Parathyroid adenoma (tissue), 2 donors: ENCODE results near the gene C1orf105.

Experiments
- H2AFZ ChIP-seq: fragments of 300-600 bp; sonication (generic); one replicate; pipeline ENCODE4 v1.7.0; 2017; ENCODE audit warnings: antibody characterized with exemption, mild to moderate bottlenecking
- H3K27ac ChIP-seq: fragments of 300-600 bp; sonication (generic); one replicate; pipeline ENCODE4 v1.7.0; 2017
- H3K27me3 ChIP-seq: fragments of 300-600 bp; sonication (generic); one replicate; pipeline ENCODE4 v1.7.0; 2017; ENCODE audit warnings: low read length; ENCODE audit not compliant: control insufficient read depth, insufficient read depth
- H3K36me3 ChIP-seq: fragments of 300-600 bp; sonication (generic); one replicate; pipeline ENCODE4 v1.7.0; 2017; ENCODE audit warnings: low read length; ENCODE audit not compliant: control insufficient read depth, insufficient read depth
- H3K4me1 ChIP-seq: fragments of 300-600 bp; sonication (generic); one replicate; pipeline ENCODE4 v1.7.0; 2017; ENCODE audit warnings: control low read depth
- H3K4me2 ChIP-seq: fragments of 300-600 bp; sonication (generic); one replicate; pipeline ENCODE4 v1.7.0; 2017; ENCODE audit warnings: low read length
- H3K4me3 ChIP-seq: fragments of 300-600 bp; sonication (generic); one replicate; pipeline ENCODE4 v1.7.0; 2017; ENCODE audit warnings: low read depth, low read length
- H3K79me2 ChIP-seq: fragments of 300-600 bp; sonication (generic); one replicate; pipeline ENCODE4 v1.7.0; 2017; ENCODE audit warnings: control low read depth
- H3K9ac ChIP-seq: fragments of 300-600 bp; sonication (generic); one replicate; pipeline ENCODE4 v1.7.0; 2017; ENCODE audit warnings: mild to moderate bottlenecking
- H3K9me3 ChIP-seq: fragments of 300-600 bp; sonication (generic); one replicate; pipeline ENCODE4 v1.7.0; 2017; ENCODE audit warnings: low read length; ENCODE audit not compliant: control insufficient read depth
- CTCF ChIP-seq: fragments of 300-600 bp; sonication (generic); IDR thresholded peaks from one replicate; pipeline ENCODE4 v1.7.0; 2017; ENCODE audit warnings: antibody characterized with exemption, mild to moderate bottlenecking
- donor health status: primary hyperparathyroidism.

The C1orf105 gene

DNA sequence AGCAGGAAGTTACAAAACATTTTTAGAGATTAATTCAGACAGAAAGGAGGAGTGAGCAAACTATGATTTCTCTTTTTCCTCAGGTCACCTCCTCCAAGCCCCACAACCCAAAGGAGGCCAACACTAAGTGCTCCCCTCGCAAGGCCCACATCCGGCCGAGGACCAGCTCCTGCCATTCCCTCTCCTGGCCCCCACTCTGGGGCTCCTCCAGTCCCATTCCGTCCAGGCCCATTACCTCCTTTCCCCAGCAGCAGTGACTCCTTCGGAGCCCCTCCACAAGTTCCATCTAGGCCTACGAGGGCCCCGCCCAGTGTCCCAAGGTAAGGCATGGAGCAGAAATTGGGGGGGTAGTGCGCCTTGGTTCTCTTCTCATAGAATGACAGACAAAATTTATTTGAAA, 32.0 kb upstream of the C1orf105 start:
- TF ChIP-seq CTCF: no peak

GRCh38 chr1:172390301-172390682, 30.2 kb upstream of the C1orf105 start:
- Histone ChIP-seq H2AFZ (peak overlapping the region; percentile 81), H3K9me3 (no peaks in the 10 kb centered on the region), H3K36me3 (no peaks in the 10 kb centered on the region), H3K4me2 (peak overlapping the region; percentile 63), H3K4me3 (peak overlapping the region; percentile 25), H3K27me3 (no peaks in the 10 kb centered on the region), H3K9ac (no peak overlapping the region), H3K27ac (peak overlapping the region; percentile 76), H3K4me1 (peaks cover 9% of the 10 kb centered on the region), H3K79me2 (no peaks in the 10 kb centered on the region)
- TF ChIP-seq CTCF: no peak

More for the DNA sequence above, 32.0 kb upstream of the C1orf105 start:
- Histone ChIP-seq H2AFZ (no peak overlapping the region), H3K9ac (no peak overlapping the region), H3K27ac (no peak overlapping the region), H3K27me3 (no peaks in the 10 kb centered on the region), H3K4me2 (no peak overlapping the region), H3K79me2 (no peaks in the 10 kb centered on the region), H3K9me3 (no peaks in the 10 kb centered on the region), H3K4me3 (no peak overlapping the region), H3K4me1 (no peaks in the 10 kb centered on the region), H3K36me3 (no peaks in the 10 kb centered on the region)

DNA sequence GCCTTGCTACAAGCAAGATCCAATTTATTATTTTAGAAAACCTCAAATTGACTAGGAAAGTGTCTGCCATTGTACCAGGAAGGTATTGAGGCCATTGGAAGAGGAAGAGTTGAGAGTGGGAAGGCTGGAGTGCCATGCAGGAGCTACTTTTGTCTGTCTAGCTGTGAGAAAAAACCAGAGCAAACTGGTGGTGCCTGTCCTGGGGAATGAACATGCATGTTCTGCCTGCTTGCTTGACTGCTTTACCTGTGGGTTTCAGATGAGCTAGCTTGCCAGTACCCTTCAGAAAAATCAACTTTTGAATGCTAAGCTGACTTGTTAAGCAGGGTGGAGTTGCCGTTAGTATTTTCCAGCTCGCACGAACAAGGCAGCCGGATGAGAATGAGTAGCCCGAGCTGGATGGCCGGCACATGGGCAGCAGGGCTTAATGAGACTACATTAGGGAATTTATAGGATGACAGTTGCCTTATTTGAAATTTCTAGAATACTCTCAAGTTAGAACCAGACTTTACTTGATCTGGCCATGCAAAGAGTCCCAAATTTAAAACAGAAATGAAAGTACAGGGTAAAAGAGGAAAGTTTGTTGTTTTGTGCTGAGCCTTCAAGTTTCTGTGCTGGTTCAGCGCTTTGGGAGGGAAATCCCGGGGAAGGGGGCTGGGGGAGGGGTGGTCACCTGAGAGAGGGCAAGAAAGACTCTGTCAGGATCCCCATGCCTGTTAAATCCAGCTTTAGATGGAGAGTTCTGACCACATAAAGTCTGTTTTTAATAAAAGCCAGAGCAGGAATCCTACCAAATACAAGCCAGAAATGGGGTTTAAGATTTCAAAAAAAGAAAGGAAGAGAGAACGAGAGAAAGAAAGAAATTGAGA, 29.6 kb upstream of the C1orf105 start:
- Histone ChIP-seq H3K36me3 (no peaks in the 10 kb centered on the region), H3K4me2 (peak overlapping the region; percentile 63), H3K4me3 (peak overlapping the region; percentile 25), H3K9ac (no peak overlapping the region), H3K4me1 (peaks cover 9% of the 10 kb centered on the region), H2AFZ (peak overlapping the region; percentile 81), H3K27ac (peak overlapping the region; percentile 76), H3K27me3 (no peaks in the 10 kb centered on the region), H3K9me3 (no peaks in the 10 kb centered on the region), H3K79me2 (no peaks in the 10 kb centered on the region)
- no peak for TF ChIP-seq CTCF

DNA sequence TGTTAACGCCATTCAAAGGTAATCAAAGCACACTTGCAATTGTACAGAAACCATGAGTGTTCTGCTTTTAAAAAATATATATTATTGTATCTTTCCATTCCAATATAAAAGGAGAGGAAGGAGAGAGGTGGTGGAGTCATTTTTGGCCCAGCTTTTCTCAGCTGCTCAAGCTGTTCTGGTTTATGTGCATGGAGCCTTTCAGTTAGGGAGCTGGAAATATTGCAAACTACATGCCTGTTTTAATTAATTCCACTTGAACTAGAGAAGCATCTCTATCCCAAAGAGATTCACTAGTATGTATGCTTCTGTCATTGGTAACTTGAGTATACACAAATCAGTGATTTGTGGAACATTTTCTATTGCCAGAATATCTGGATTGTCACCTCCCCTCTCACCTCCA, 28.5 kb upstream of the C1orf105 start:
- peaks cover 9% of the 10 kb centered on the region for H3K4me1 ChIP-seq
- H3K9ac ChIP-seq: no peak overlapping the region
- H2AFZ ChIP-seq: no peak overlapping the region
- H3K27ac ChIP-seq: no peak overlapping the region
- no peaks in the 10 kb centered on the region for H3K27me3 ChIP-seq
- no peaks in the 10 kb centered on the region for H3K9me3 ChIP-seq
- H3K4me3 ChIP-seq: no peak overlapping the region
- no peak for TF ChIP-seq CTCF
- no peaks in the 10 kb centered on the region for H3K36me3 ChIP-seq
- H3K79me2 ChIP-seq: no peaks in the 10 kb centered on the region
- H3K4me2 ChIP-seq: no peak overlapping the region

DNA sequence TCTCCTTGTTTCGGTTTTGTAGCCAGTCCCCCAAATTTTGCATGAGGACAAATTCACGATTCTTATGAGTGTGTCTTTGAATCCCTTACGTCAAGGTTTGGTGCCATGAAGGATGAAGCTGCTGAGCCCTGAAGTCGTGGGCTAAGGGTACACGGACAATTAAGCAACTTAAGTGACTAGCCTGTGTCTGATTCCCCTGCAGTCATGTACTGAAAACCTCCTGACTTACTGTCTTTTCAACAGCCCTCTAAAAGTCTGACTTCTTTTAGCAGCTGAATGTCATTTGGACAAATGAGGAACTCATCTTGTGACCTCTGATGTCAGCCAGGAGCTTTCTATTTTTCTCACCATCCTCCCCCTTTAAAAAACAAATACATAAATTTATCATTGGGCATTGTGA, 27.1 kb upstream of the C1orf105 start:
- H3K4me1 ChIP-seq: peaks cover 9% of the 10 kb centered on the region
- H3K79me2 ChIP-seq: no peaks in the 10 kb centered on the region
- H2AFZ ChIP-seq: no peak overlapping the region
- no peaks in the 10 kb centered on the region for H3K36me3 ChIP-seq
- no peak overlapping the region for H3K9ac ChIP-seq
- no peak for TF ChIP-seq CTCF
- no peaks in the 10 kb centered on the region for H3K9me3 ChIP-seq
- no peak overlapping the region for H3K27ac ChIP-seq
- H3K4me3 ChIP-seq: no peak overlapping the region
- no peak overlapping the region for H3K4me2 ChIP-seq
- H3K27me3 ChIP-seq: no peaks in the 10 kb centered on the region
